NCI-H1105 treated with DMSO at 0.1 percent for 48 hours (cell line): ENCODE results near the gene ZG16.
"Not testable (repeated sequence)": the region's sequence is repeated elsewhere in the genome, so short reads cannot be mapped to it uniquely, and the experiment has no call there.

Source experiments
- DNase-seq: peaks from one replicate; lab custom pipeline; 2025; lab: John Stamatoyannopoulos, UW

Gene ZG16

GRCh38 chr16:29787155-29787554, 9.1 kb downstream of the ZG16 start:
- DNase-seq: not testable (repeated sequence)

GRCh38 chr16:29789775-29790182, 11.7 kb downstream of the ZG16 start:
- no peak for DNase-seq

GRCh38 chr16:29790183-29790948, 12.3 kb downstream of the ZG16 start, which contains the start of gene KIF22:
TSS of gene KIF22 (plus strand) at chr16:29790751. CDS start at chr16:29790760, 9 bp downstream.
- peak; percentile 95 for DNase-seq

GRCh38 chr16:29790949-29791844, 13.1 kb downstream of the ZG16 start:
- peak; percentile 25 for DNase-seq

- DNase-seq: no peak
Observed at GRCh38 chr16:29791845-29792807, 14.1 kb downstream of the ZG16 start.

- DNase-seq: not testable (repeated sequence)
Observed at GRCh38 chr16:29793153-29793552, 15.1 kb downstream of the ZG16 start.

GRCh38 chr16:29794231-29794710, 16.2 kb downstream of the ZG16 start:
- no peak for DNase-seq

- no peak for DNase-seq
Observed at GRCh38 chr16:29802416-29802935, 24.4 kb downstream of the ZG16 start.

GRCh38 chr16:29804020-29804419, 26.0 kb downstream of the ZG16 start:
- peak; percentile 13 for DNase-seq

- peak; percentile 66 for DNase-seq
Observed at GRCh38 chr16:29804455-29805231, 26.6 kb downstream of the ZG16 start.

- DNase-seq: peak; percentile 99
Observed at GRCh38 chr16:29805232-29806098, 27.4 kb downstream of the ZG16 start.

- DNase-seq: peak; percentile 90
Observed at GRCh38 chr16:29806099-29806579, 28.1 kb downstream of the ZG16 start, which contains the start of gene MAZ. TSS of gene MAZ (plus strand) at chr16:29806529. CDS start at chr16:29806702, 173 bp downstream.

- DNase-seq: peak; percentile 57
Observed at GRCh38 chr16:29806641-29807425, 28.8 kb downstream of the ZG16 start.

- peak; percentile 73 for DNase-seq
Observed at GRCh38 chr16:29807426-29808218, 29.6 kb downstream of the ZG16 start.

GRCh38 chr16:29808219-29808900, 30.3 kb downstream of the ZG16 start:
- DNase-seq: no peak

- DNase-seq: no peak
Observed at GRCh38 chr16:29809031-29809747, 31.1 kb downstream of the ZG16 start.
